MM.1S (cell line): ENCODE results near the gene ACSS3.

Experiments used
- DNase-seq: peaks from one replicate; pipeline ENCODE4 v3.0.0-alpha.2; 2015
- H2AFZ ChIP-seq: fragments of 300-600 bp; sonication (generic); 2 replicates; pipeline ENCODE4 v1.6.0; 2016; ENCODE audit warnings: antibody characterized with exemption, low read length
- H3F3A ChIP-seq: fragments of 300-600 bp; sonication (generic); 2 replicates; pipeline ENCODE4 v1.6.1; 2016; ENCODE audit warnings: mild to moderate bottlenecking, antibody characterized with exemption, low read length, moderate library complexity, mixed read lengths; ENCODE audit not compliant: insufficient read depth
- H3K27ac ChIP-seq: fragments of 300-600 bp; sonication (generic); 2 replicates; pipeline ENCODE4 v1.5.1; 2016; ENCODE audit warnings: mild to moderate bottlenecking, low read length
- H3K27me3 ChIP-seq: fragments of 300-600 bp; sonication (generic); replicated peaks from 2 replicates; pipeline ENCODE4 v1.6.0; 2016; ENCODE audit warnings: low read length; ENCODE audit not compliant: insufficient read depth
- H3K36me3 ChIP-seq: fragments of 300-600 bp; sonication (generic); replicated peaks from 2 replicates; pipeline ENCODE4 v1.6.1; 2016; ENCODE audit warnings: mild to moderate bottlenecking, low read length, mixed read lengths; ENCODE audit not compliant: insufficient read depth
- H3K4me1 ChIP-seq: fragments of 300-600 bp; sonication (generic); 2 replicates; pipeline ENCODE4 v1.6.1; 2016; ENCODE audit warnings: low read length, mixed read lengths
- H3K4me2 ChIP-seq: fragments of 300-600 bp; sonication (generic); 2 replicates; pipeline ENCODE4 v1.6.0; 2016; ENCODE audit warnings: low read depth, low read length
- H3K4me3 ChIP-seq: fragments of 300-600 bp; sonication (generic); 2 replicates; pipeline ENCODE4 v1.5.1; 2016; ENCODE audit warnings: low read length, mixed read lengths
- H3K79me2 ChIP-seq: fragments of 300-600 bp; sonication (generic); 2 replicates; pipeline ENCODE4 v1.6.1; 2016; ENCODE audit warnings: mixed run types, low read length, mixed read lengths
- H3K9ac ChIP-seq: fragments of 300-600 bp; sonication (generic); 2 replicates; pipeline ENCODE4 v1.6.1; 2016; ENCODE audit warnings: low read length, mixed read lengths
- H3K9me2 ChIP-seq: fragments of 300-600 bp; sonication (generic); replicated peaks from 2 replicates; pipeline ENCODE4 v1.6.1; 2016; ENCODE audit warnings: mild to moderate bottlenecking, low read length, mixed read lengths; ENCODE audit not compliant: insufficient read depth
- H3K9me3 ChIP-seq: fragments of 300-600 bp; sonication (generic); replicated peaks from 2 replicates; pipeline ENCODE4 v1.6.1; 2016; ENCODE audit warnings: mild to moderate bottlenecking, low read length, mixed read lengths; ENCODE audit not compliant: insufficient read depth
- H4K20me1 ChIP-seq: fragments of 300-600 bp; sonication (generic); 2 replicates; pipeline ENCODE4 v1.6.1; 2016; ENCODE audit warnings: mild to moderate bottlenecking, low read length, moderate library complexity, mixed read lengths; ENCODE audit not compliant: insufficient read depth
- CTCF ChIP-seq: fragments of 300-600 bp; sonication (generic); IDR thresholded peaks from 2 replicates; pipeline ENCODE4 v1.5.1; 2016; ENCODE audit warnings: antibody characterized with exemption, low read length, mixed read lengths
- EZH2 ChIP-seq: fragments of 300-600 bp; sonication (generic); optimal IDR thresholded peaks from 2 replicates; pipeline ENCODE3; 2017; ENCODE audit warnings: low read depth, mild to moderate bottlenecking, antibody characterized with exemption, low read length, mixed read lengths
- EZH2phosphoT487 ChIP-seq: fragments of 300-600 bp; sonication (generic); IDR thresholded peaks from 2 replicates; pipeline ENCODE4 v1.6.1; 2018; ENCODE audit warnings: antibody characterized with exemption, low read length

The ACSS3 gene

DNA sequence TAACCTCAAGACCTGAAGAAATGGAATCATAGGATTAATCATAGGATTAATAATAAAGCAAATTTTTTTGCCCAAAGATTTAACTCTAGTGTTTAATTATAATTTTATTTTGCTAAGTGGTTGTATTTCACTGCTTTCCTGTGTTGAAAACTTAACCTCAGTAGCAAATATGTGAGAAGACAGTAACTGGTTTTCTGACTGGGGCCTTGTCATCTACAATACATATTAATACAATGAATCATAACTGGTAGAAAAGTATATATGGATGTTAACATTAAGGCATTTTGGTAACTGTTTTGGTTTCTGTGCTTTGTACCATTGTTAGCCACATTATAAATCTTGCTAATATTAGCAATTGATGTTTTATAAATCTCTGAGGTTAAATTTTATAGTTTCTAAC lies 92.2 kb downstream of the ACSS3 start:
- no peaks in the 10 kb centered on the region for H3K4me1 ChIP-seq
- no peaks in the 10 kb centered on the region for H3F3A ChIP-seq
- H3K4me2 ChIP-seq, result no peak overlapping the region
- H4K20me1 ChIP-seq, result no peaks in the 10 kb centered on the region
- no peaks in the 10 kb centered on the region for H3K27me3 ChIP-seq
- no peaks in the 10 kb centered on the region for H3K9me2 ChIP-seq
- H3K9ac ChIP-seq, result no peak overlapping the region
- no peaks in the 10 kb centered on the region for H3K36me3 ChIP-seq
- H3K79me2 ChIP-seq, result no peaks in the 10 kb centered on the region
- no peaks in the 10 kb centered on the region for H3K9me3 ChIP-seq
- H3K27ac ChIP-seq, result no peak overlapping the region
- no peak for TF ChIP-seq EZH2phosphoT487
- no peak for TF ChIP-seq CTCF
- TF ChIP-seq EZH2, result no peak
- no peak overlapping the region for H3K4me3 ChIP-seq
- no peak for DNase-seq
- no peak overlapping the region for H2AFZ ChIP-seq

DNA sequence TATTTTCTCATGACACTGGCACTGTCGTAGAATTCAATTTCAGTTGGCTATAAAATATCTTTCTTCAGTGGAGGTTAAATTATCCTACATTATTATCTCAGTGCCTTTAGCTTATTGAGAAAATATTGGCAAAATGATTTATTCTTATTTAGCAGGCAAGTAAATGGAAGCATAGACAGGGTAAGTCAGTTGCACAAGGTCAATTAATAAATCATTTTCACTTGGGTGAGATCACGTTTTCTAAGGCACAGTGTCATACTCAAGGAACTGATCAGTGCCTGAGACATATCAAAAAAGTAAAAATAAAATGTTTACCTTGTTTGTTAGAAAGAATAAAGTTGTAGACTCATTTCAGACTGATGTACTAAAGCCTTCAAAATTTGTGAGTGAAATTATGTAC lies 95.0 kb downstream of the ACSS3 start:
- H3K27me3 ChIP-seq, result no peaks in the 10 kb centered on the region
- H3F3A ChIP-seq, result no peaks in the 10 kb centered on the region
- H3K4me1 ChIP-seq, result no peaks in the 10 kb centered on the region

DNA sequence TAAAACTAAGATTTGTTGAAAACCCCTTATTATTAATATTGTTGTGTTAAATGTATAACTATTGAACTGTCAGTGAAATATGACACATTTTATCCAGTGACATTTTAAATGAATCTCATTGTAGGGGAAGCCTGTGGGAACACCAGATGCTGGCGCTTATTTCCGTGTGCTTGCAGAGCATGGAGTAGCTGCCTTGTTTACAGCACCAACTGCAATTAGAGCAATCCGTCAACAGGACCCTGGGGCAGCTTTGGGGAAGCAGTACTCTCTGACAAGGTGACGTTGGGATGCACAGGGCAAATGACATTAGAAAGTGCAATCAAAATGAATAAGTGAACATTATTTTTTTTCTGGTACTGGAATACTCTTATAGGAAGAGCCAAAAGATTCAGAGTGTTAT lies 96.8 kb downstream of the ACSS3 start:
- H3K79me2 ChIP-seq, result no peaks in the 10 kb centered on the region
- H3K4me2 ChIP-seq, result no peak overlapping the region
- no peaks in the 10 kb centered on the region for H3K27me3 ChIP-seq
- no peak overlapping the region for H3K4me3 ChIP-seq
- H3K36me3 ChIP-seq, result no peaks in the 10 kb centered on the region
- H3K4me1 ChIP-seq, result no peaks in the 10 kb centered on the region
- no peak overlapping the region for H2AFZ ChIP-seq
- DNase-seq, result no peak
- no peak overlapping the region for H3K27ac ChIP-seq
- TF ChIP-seq EZH2phosphoT487 (no peak), CTCF (no peak), EZH2 (no peak)
- no peaks in the 10 kb centered on the region for H3K9me3 ChIP-seq
- no peaks in the 10 kb centered on the region for H4K20me1 ChIP-seq
- H3K9me2 ChIP-seq, result no peaks in the 10 kb centered on the region
- no peaks in the 10 kb centered on the region for H3F3A ChIP-seq
- no peak overlapping the region for H3K9ac ChIP-seq

More for the DNA sequence above, 95.0 kb downstream of the ACSS3 start:
- H3K4me3 ChIP-seq, result no peak overlapping the region
- H3K79me2 ChIP-seq, result no peaks in the 10 kb centered on the region
- no peaks in the 10 kb centered on the region for H3K9me2 ChIP-seq
- no peak overlapping the region for H3K9ac ChIP-seq
- no peak overlapping the region for H2AFZ ChIP-seq
- no peaks in the 10 kb centered on the region for H3K36me3 ChIP-seq
- no peaks in the 10 kb centered on the region for H4K20me1 ChIP-seq
- no peaks in the 10 kb centered on the region for H3K9me3 ChIP-seq
- TF ChIP-seq EZH2 (no peak), CTCF (no peak), EZH2phosphoT487 (no peak)
- H3K4me2 ChIP-seq, result no peak overlapping the region
- DNase-seq, result no peak
- H3K27ac ChIP-seq, result no peak overlapping the region
